Measurements from ENCODE around the gene LPGAT1.

The LPGAT1 gene

DNA sequence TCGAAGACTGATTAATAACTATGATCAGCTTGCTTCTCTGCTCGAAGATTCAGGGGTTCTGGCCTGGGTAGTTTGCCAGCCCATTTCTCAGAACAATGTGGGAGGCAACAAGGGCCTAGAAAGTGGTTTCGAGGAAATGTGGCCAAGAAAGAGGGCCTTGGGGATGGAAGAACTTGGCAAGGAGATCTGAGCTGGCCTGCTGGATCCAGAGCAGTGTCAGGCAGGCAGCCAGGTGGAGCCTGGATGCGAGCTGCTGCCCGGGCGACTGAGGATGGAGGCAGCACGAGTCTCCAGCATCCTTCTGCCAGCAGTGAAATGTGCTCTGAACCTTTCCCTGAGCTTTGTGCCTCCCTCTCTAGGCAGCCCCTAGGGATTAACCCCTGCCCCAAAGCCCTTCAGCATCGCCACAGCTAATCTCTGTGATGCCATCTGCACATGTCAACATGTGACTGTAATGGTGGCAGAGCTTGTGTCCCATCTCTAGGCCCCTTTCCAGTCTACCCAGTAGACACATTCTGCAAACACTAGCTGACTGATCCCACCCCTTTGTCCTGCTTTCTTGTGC, 94.1 kb downstream of the LPGAT1 start:
- TF ChIP-seq REST (IDR thresholded peaks at IDR 0.05; ENCODE audit: insufficient replicate concordance, low read depth), result no peak
- no peak for TF ChIP-seq POLR2AphosphoS5 (IDR thresholded peaks at IDR 0.05; ENCODE audit: low read depth)
- TF ChIP-seq, protein P1, sequence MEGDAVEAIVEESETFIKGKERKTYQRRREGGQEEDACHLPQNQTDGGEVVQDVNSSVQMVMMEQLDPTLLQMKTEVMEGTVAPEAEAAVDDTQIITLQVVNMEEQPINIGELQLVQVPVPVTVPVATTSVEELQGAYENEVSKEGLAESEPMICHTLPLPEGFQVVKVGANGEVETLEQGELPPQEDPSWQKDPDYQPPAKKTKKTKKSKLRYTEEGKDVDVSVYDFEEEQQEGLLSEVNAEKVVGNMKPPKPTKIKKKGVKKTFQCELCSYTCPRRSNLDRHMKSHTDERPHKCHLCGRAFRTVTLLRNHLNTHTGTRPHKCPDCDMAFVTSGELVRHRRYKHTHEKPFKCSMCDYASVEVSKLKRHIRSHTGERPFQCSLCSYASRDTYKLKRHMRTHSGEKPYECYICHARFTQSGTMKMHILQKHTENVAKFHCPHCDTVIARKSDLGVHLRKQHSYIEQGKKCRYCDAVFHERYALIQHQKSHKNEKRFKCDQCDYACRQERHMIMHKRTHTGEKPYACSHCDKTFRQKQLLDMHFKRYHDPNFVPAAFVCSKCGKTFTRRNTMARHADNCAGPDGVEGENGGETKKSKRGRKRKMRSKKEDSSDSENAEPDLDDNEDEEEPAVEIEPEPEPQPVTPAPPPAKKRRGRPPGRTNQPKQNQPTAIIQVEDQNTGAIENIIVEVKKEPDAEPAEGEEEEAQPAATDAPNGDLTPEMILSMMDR (IDR thresholded peaks at IDR 0.05; ENCODE audit: insufficient read depth, low read length), result no peak
- no peak for TF ChIP-seq SPI1 (IDR thresholded peaks at IDR 0.05; ENCODE audit: borderline replicate concordance, low read depth)
- TF ChIP-seq GABPA (IDR thresholded peaks at IDR 0.05; ENCODE audit: low read depth), result no peak
- no peak for DNase-seq (ENCODE audit: low read depth in 1 of 2, low spot score in 1 of 2)

DNA sequence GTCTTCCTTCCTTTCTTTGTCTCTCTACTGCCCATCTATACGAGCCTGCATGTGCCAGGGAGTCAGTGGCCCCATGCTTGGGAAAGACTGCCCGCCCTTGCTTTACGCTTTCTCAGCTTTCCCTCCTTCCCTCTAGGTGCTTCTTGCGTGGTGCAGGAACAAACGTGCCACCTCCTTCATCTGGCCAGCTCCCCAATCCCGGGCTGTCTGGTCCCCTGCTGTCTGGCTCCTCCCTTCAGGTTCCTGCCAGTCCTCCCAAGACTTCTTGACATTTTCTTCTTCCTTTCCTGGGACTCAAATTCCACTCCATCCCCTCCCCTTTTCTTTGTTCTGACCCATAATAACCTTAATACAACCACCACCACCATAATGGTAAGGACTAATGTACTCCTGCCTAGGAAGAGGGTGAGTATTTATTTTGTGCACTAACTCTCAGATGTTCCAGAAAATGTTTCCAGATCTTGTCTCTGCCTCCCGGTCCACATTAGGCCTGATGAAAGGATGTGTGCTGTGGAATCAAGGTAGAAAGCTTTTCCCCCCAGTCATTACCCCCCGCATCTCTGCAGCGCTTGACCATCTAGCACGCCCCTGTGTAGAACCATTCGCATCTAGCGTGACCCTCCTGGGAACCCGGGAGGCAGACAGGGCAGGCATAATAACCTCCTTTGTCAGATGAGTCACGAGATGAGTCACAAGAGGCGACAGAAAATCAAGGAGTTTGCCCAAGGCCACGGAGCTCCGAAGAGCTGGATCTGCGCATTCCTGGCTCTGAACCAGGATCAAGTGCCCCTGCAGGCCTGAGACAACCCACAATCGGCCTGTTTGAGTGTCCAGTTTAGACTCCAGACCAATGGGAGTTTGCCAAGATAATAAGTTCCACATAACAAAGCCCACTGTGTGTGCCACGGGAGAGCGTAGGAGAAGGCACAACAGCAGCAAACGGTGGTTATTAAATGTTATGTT, 95.1 kb downstream of the LPGAT1 start:
- no peak for TF ChIP-seq SPI1 (IDR thresholded peaks at IDR 0.05; ENCODE audit: borderline replicate concordance, low read depth)
- TF ChIP-seq, protein P1 (IDR thresholded peaks at IDR 0.05; ENCODE audit: insufficient read depth, low read length), result no peak
- TF ChIP-seq POLR2AphosphoS5 (IDR thresholded peaks at IDR 0.05; ENCODE audit: low read depth), result no peak
- no peak for TF ChIP-seq REST (IDR thresholded peaks at IDR 0.05; ENCODE audit: insufficient replicate concordance, low read depth)
- TF ChIP-seq GABPA (IDR thresholded peaks at IDR 0.05; ENCODE audit: low read depth), result no peak
- no peak overlapping the region for H3K4me3 ChIP-seq (replicated peaks; ENCODE audit: insufficient read depth, low read length)
- H3K27me3 ChIP-seq (ENCODE audit: insufficient read depth, poor library complexity, severe bottlenecking), result no peaks in the 10 kb centered on the region
- H3K27ac ChIP-seq (replicated peaks), result no peak overlapping the region
- no peak for DNase-seq (ENCODE audit: low read depth in 1 of 2, low spot score in 1 of 2)

More for the DNA sequence above, 94.1 kb downstream of the LPGAT1 start:
- Histone ChIP-seq H3K27ac (replicated peaks) (no peak overlapping the region), H3K27me3 (ENCODE audit: insufficient read depth, poor library complexity, severe bottlenecking) (no peaks in the 10 kb centered on the region), H3K4me3 (replicated peaks; ENCODE audit: insufficient read depth, low read length) (no peak overlapping the region)

DNA sequence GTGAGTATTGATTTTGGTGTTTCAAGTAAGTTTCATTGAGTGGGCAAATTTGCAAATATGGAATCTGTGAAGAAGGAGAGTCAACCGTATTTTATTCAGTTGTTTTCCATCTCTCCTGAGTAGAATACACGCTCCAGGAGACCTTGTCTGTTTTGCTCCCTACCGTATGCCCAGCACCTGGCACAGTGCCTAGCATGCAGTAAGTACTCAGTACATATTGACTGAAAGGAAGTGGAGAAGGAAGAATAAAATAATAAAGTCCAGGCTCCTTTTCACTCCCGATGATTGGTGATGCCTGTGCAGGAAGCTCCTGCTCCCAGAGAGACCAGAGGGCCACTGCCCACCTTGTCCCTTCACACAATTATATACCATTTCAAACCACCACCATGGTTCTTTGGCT, 95.8 kb downstream of the LPGAT1 start:
- no peak for TF ChIP-seq POLR2AphosphoS5 (IDR thresholded peaks at IDR 0.05; ENCODE audit: low read depth)
- TF ChIP-seq REST (IDR thresholded peaks at IDR 0.05; ENCODE audit: insufficient replicate concordance, low read depth), result no peak
- TF ChIP-seq GABPA (IDR thresholded peaks at IDR 0.05; ENCODE audit: low read depth), result no peak
- TF ChIP-seq, protein P1 (IDR thresholded peaks at IDR 0.05; ENCODE audit: insufficient read depth, low read length), result no peak
- no peak for TF ChIP-seq SPI1 (IDR thresholded peaks at IDR 0.05; ENCODE audit: borderline replicate concordance, low read depth)
- no peak for DNase-seq (ENCODE audit: low read depth in 1 of 2, low spot score in 1 of 2)
- Histone ChIP-seq H3K27ac (replicated peaks) (no peak overlapping the region), H3K27me3 (ENCODE audit: insufficient read depth, poor library complexity, severe bottlenecking) (no peaks in the 10 kb centered on the region), H3K4me3 (replicated peaks; ENCODE audit: insufficient read depth, low read length) (no peak overlapping the region)

Measured in HL-60 (cell line).